Kidney (tissue), 14 donors: ENCODE measurements around the gene SMIM12. TPM values are rescaled to one million over a fixed set of nuclear protein-coding genes. Genes with fewer than 3 reads are reported as not detected.

Experiments
- DNase-seq, 5 donors: peaks; one replicate each; pipeline ENCODE4 v3.0.0-alpha.2; 2013 to 2020
- FAIRE-seq: peaks from 2 replicates; lab custom pipeline; 2012; peaks lifted over from hg19 to GRCh38; lab: Jason Lieb, UNC
- H3K27ac ChIP-seq, 2 donors: one replicate each; pipeline ENCODE4 v1.7.0; 2013; ENCODE audit warnings: low read depth in 2 of 2, low read length in 2 of 2, inconsistent platforms in 1 of 2
- H3K27me3 ChIP-seq: one replicate; pipeline ENCODE4 v1.7.1; 2013; ENCODE audit warnings: low read length, inconsistent platforms; ENCODE audit not compliant: control insufficient read depth, insufficient read depth
- H3K36me3 ChIP-seq, 3 donors: one replicate each; pipeline versions ENCODE4 v1.7.0 to v1.7.1; 2013; ENCODE audit warnings: low read length in 3 of 3, control low read depth in 1 of 3, inconsistent platforms in 1 of 3; ENCODE audit not compliant: insufficient read depth in 3 of 3, control insufficient read depth in 2 of 3
- H3K4me1 ChIP-seq, 3 donors: one replicate each; pipeline versions ENCODE4 v1.7.0 to v1.7.1; 2013; ENCODE audit warnings: low read length in 3 of 3, inconsistent platforms in 1 of 3, low read depth in 1 of 3; ENCODE audit not compliant: control insufficient read depth in 2 of 3, insufficient read depth in 2 of 3
- H3K4me3 ChIP-seq, 3 donors: one replicate each; pipeline versions ENCODE4 v1.7.0 to v1.8.1; 2013; ENCODE audit warnings: low read length in 3 of 3, control low read depth in 1 of 3, inconsistent platforms in 1 of 3
- H3K9ac ChIP-seq, 3 donors: one replicate each; pipeline versions ENCODE4 v1.7.0 to v1.7.1; 2013; ENCODE audit warnings: low read length in 3 of 3, control low read depth in 1 of 3, inconsistent platforms in 1 of 3
- H3K9me3 ChIP-seq, 3 donors: one replicate each; pipeline versions ENCODE4 v1.7.0 to v1.7.1; 2013; ENCODE audit warnings: low read length in 3 of 3, control low read depth in 1 of 3, inconsistent platforms in 1 of 3; ENCODE audit not compliant: control insufficient read depth in 2 of 3, insufficient read depth in 1 of 3
- intact Hi-C: fragments of 100-400 bp; cut with DNase I; formaldehyde crosslinking; loops from one replicate; pipeline ENCODE4 v1.11.1; 2022
- polyA plus RNA-seq: library from polyadenylated mRNA; stranded (reverse); fragments of 350-450 nt; fragmentation: Illumina TruSeq; extraction: RNeasy Lipid Tissue Mini Kit (QIAGEN cat#74804); gene quantifications from one replicate; pipeline ENCODE4 v1.2.3, GENCODE V29; 2014; ENCODE audit warnings: low read depth, low replicate concordance; ENCODE audit not compliant: insufficient read depth
- total RNA-seq: library from RNA; stranded (reverse); fragmentation: NEBNext Ultra II Directional; extraction: Animal tissue kit (Norgen Biotek cat#: 25700); gene quantifications from one replicate; pipeline ENCODE4 v1.2.1, GENCODE V29; 2021
- TF ChIP-seq, protein P1 (sequence below): IDR thresholded peaks from 3 replicates; pipeline ENCODE4 v1.5.1; 2012; ENCODE audit warnings: mild to moderate bottlenecking, moderate library complexity, borderline replicate concordance; ENCODE audit not compliant: insufficient read depth; ENCODE audit errors: extremely low read depth
- donor health status: control.
- donor health status: control.
- donor health status: control.
- donor health status: control.
- donor health status: control.
- donor health status: DM: yes; HTN: yes; CAD: no.
- donor health status: Normal renal cell carcinoma (clear cell type).

The SMIM12 gene
- total and polyA plus RNA-seq, 2 donors from 2014 or later = 49.2 to 85.9 TPM

DNA sequence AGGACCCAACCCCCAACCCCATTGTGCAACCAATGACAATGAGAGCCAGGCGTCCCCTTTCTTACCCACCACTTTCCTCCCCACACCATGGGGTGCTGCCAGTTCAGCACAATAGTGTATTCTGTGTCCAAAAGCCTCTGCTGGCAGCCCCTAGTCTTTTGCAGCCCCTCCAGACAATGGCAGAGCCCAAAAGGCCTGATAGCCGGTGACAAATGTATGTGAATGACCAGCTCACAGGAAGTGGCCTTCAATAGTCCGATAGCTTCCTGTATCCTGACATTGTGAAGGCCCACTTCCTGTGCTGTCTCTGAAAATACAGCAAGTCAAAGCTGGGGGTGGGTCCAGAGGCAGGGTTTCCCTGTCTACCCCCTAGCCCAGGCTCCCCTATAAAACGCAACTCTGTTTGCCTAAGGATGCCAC lies 16.6 kb downstream of the SMIM12 start:
- no peak for FAIRE-seq
- Histone ChIP-seq H3K9me3 (no peaks in the 10 kb centered on the region), H3K4me3 (no peak overlapping the region), H3K4me1 (peaks cover 0 to 14% (median 10%) of the 10 kb centered on the region in 3 donors), H3K9ac (no peak overlapping the region), H3K27me3 (no peaks in the 10 kb centered on the region), H3K27ac (peak overlapping the region; percentile 32 to 64), H3K36me3 (no peaks in the 10 kb centered on the region)
- peak in 1 of 5 donors; percentile 24 for DNase-seq
- intact Hi-C loops = loop anchor here (10.0 kb wide), 1 partner anchor 48 kb away; the partner anchor contains the start of gene GJA4
- TF ChIP-seq, protein P1, sequence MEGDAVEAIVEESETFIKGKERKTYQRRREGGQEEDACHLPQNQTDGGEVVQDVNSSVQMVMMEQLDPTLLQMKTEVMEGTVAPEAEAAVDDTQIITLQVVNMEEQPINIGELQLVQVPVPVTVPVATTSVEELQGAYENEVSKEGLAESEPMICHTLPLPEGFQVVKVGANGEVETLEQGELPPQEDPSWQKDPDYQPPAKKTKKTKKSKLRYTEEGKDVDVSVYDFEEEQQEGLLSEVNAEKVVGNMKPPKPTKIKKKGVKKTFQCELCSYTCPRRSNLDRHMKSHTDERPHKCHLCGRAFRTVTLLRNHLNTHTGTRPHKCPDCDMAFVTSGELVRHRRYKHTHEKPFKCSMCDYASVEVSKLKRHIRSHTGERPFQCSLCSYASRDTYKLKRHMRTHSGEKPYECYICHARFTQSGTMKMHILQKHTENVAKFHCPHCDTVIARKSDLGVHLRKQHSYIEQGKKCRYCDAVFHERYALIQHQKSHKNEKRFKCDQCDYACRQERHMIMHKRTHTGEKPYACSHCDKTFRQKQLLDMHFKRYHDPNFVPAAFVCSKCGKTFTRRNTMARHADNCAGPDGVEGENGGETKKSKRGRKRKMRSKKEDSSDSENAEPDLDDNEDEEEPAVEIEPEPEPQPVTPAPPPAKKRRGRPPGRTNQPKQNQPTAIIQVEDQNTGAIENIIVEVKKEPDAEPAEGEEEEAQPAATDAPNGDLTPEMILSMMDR = no peak

DNA sequence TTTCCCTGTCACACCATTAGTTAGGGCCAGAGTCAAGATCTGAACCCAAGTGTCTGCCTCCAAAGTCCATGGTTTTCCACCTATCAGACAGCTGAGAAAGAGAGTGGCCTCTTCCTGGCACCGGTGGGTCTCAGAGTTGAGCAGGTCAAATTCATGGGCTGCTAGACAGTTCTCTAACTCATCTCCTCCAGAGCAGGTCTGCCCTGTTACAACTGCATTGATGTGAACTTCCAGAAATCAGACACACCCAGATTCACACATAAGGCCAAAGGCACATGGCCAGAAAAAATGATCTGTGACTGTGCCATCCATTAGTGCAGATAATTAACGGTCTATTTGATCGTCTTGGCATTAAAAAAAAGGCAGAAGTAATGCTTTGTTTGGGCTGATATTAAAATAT lies 17.5 kb downstream of the SMIM12 start:
- no peak for FAIRE-seq
- Histone ChIP-seq H3K27ac (peak overlapping the region in 1 of 2 donors; percentile 64), H3K36me3 (no peaks in the 10 kb centered on the region), H3K9ac (no peak overlapping the region), H3K27me3 (no peaks in the 10 kb centered on the region), H3K4me3 (no peak overlapping the region), H3K9me3 (no peaks in the 10 kb centered on the region), H3K4me1 (peaks cover 0 to 14% (median 10%) of the 10 kb centered on the region in 3 donors)
- intact Hi-C loops = loop anchor here (10.0 kb wide), 1 partner anchor 47 kb away; the partner anchor contains the start of gene GJA4
- TF ChIP-seq, protein P1 = no peak
- DNase-seq = no peak

DNA sequence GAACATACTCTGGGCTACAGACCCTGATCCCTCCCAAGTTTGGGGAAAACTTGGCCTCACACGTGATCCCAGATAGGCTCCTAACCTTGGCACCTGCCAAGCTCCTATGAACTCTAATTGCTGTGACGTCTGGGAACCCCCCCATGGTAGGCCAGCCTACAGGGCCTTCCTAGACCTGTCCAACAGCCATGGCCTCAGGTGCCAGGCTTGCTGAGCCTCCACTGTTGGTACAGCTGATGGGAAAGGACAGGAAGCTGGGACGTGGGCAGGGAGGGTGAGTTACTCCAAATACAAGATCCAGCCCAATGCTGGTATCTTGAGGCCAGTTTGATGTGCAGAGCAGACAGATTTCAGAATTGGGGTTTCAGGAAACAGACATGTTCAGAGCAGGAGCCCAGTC lies 19.1 kb downstream of the SMIM12 start:
- no peak overlapping the region for H3K4me3 ChIP-seq
- H3K36me3 ChIP-seq = no peaks in the 10 kb centered on the region
- H3K27me3 ChIP-seq = no peaks in the 10 kb centered on the region
- peaks cover 0 to 18% (median 8%) of the 10 kb centered on the region in 3 donors for H3K4me1 ChIP-seq
- DNase-seq (no peak), FAIRE-seq (no peak)
- no peak overlapping the region for H3K9ac ChIP-seq
- H3K27ac ChIP-seq = no peak overlapping the region
- TF ChIP-seq, protein P1 = no peak
- intact Hi-C loops = loop anchor here (10.0 kb wide), 1 partner anchor 46 kb away; the partner anchor contains the start of gene GJA4
- H3K9me3 ChIP-seq = no peaks in the 10 kb centered on the region
